ENCODE measurements around the gene PPARA.

Gene PPARA

DNA sequence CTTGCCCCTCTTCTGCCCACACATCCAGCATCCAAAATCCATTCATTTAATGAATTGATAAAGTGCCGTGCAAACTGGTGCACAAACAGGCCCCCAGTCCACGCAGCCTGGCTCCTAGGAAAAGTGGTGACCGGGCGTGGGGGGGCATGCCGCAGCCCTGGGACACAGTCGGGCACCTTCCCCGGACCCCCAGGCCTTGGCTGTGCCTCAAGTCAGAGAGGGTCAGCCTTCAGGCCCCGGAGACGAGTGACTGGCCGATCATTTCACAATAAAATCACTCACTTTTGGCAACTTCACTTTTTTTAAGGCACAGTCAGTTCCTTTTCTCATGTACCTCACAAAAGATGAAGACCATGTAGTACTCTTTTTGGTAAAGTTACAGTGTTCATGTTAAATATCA, 91.8 kb downstream of the PPARA start:
- Histone ChIP-seq H3K36me3 (ENCODE audit: control insufficient read depth, insufficient read depth, low read length) (peaks cover 3% of the 10 kb centered on the region), H3K27me3 (replicated peaks; ENCODE audit: control insufficient read depth, insufficient read depth, low read length) (no peaks in the 10 kb centered on the region), H3K4me3 (replicated peaks; ENCODE audit: low read depth, low read length) (no peak overlapping the region)
- TF ChIP-seq, protein P1, sequence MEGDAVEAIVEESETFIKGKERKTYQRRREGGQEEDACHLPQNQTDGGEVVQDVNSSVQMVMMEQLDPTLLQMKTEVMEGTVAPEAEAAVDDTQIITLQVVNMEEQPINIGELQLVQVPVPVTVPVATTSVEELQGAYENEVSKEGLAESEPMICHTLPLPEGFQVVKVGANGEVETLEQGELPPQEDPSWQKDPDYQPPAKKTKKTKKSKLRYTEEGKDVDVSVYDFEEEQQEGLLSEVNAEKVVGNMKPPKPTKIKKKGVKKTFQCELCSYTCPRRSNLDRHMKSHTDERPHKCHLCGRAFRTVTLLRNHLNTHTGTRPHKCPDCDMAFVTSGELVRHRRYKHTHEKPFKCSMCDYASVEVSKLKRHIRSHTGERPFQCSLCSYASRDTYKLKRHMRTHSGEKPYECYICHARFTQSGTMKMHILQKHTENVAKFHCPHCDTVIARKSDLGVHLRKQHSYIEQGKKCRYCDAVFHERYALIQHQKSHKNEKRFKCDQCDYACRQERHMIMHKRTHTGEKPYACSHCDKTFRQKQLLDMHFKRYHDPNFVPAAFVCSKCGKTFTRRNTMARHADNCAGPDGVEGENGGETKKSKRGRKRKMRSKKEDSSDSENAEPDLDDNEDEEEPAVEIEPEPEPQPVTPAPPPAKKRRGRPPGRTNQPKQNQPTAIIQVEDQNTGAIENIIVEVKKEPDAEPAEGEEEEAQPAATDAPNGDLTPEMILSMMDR (IDR thresholded peaks at IDR 0.05; ENCODE audit: insufficient read depth, low read length, poor library complexity, severe bottlenecking), result no peak
- no peak for DNase-seq (ENCODE audit: extremely low read depth, insufficient read length)

DNA sequence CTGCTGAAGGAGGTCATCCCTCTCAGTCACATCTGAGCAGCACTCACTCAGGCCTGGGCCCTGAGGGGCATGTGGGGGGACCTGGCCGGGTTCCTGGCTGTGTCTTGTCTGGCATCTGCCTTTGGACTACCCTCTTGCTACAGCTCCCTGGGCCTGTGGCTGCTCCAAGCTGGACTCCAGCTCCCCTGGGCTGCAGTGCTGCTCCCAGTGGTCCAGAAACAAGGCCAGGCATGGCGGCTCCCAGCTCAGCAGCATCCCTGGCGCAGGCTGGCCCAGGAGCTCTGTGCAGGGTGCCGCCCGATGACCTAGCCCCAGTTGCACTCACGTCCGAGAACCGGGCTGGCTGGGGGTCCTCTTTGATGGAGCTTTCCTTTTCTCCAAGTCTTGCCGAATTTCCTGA, 94.4 kb downstream of the PPARA start:
- peaks cover 3% of the 10 kb centered on the region for H3K36me3 ChIP-seq (ENCODE audit: control insufficient read depth, insufficient read depth, low read length)
- H3K4me3 ChIP-seq (replicated peaks; ENCODE audit: low read depth, low read length), result no peak overlapping the region
- DNase-seq (ENCODE audit: extremely low read depth, insufficient read length), result no peak
- TF ChIP-seq, protein P1 (IDR thresholded peaks at IDR 0.05; ENCODE audit: insufficient read depth, low read length, poor library complexity, severe bottlenecking), result no peak
- no peaks in the 10 kb centered on the region for H3K27me3 ChIP-seq (replicated peaks; ENCODE audit: control insufficient read depth, insufficient read depth, low read length)

DNA sequence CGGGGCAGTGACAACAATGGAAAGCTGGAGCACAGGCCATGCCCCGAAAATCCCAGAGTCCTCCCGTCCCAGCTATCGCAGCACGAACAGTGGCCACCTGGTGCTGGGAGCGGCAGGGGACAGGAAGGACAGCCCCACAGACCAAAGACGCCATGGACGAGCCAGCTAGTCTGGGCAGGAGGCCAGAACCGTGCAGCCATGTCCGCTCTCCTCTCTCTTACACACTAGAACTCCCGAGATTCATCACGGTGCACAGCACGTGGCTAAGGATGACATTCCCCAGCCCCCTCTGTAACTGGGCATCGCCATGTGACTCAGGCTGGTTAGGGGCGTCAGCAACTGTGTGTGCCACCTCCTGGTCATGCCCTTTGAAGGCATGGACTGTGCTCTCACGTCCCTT, 95.2 kb downstream of the PPARA start:
- peaks cover 3% of the 10 kb centered on the region for H3K36me3 ChIP-seq (ENCODE audit: control insufficient read depth, insufficient read depth, low read length)
- DNase-seq (ENCODE audit: extremely low read depth, insufficient read length), result no peak
- TF ChIP-seq, protein P1 (IDR thresholded peaks at IDR 0.05; ENCODE audit: insufficient read depth, low read length, poor library complexity, severe bottlenecking), result no peak
- no peak overlapping the region for H3K4me3 ChIP-seq (replicated peaks; ENCODE audit: low read depth, low read length)
- H3K27me3 ChIP-seq (replicated peaks; ENCODE audit: control insufficient read depth, insufficient read depth, low read length), result no peaks in the 10 kb centered on the region

DNA sequence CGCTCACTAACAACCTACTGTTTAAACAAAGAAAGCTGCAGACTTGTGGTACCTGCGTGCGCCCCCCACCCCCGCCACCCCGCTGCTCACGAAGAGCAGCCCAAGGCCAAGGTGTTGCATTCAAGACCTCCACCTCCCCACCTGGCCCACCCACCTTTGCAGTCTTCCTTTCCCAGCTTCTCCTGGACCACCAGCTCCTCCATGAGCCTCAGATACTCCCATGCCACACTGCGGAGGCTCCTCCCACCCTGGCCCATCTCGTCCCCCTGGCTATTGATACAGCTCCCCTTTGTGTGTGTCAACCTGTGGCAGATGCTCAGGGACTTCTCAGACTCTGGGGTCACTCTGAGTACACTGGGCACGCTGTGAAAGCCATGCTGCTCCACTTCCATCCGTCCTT, 95.9 kb downstream of the PPARA start:
- Histone ChIP-seq H3K4me3 (replicated peaks; ENCODE audit: low read depth, low read length) (no peak overlapping the region), H3K27me3 (replicated peaks; ENCODE audit: control insufficient read depth, insufficient read depth, low read length) (no peaks in the 10 kb centered on the region), H3K36me3 (ENCODE audit: control insufficient read depth, insufficient read depth, low read length) (peaks cover 3% of the 10 kb centered on the region)
- no peak for DNase-seq (ENCODE audit: extremely low read depth, insufficient read length)
- TF ChIP-seq, protein P1 (IDR thresholded peaks at IDR 0.05; ENCODE audit: insufficient read depth, low read length, poor library complexity, severe bottlenecking), result no peak

DNA sequence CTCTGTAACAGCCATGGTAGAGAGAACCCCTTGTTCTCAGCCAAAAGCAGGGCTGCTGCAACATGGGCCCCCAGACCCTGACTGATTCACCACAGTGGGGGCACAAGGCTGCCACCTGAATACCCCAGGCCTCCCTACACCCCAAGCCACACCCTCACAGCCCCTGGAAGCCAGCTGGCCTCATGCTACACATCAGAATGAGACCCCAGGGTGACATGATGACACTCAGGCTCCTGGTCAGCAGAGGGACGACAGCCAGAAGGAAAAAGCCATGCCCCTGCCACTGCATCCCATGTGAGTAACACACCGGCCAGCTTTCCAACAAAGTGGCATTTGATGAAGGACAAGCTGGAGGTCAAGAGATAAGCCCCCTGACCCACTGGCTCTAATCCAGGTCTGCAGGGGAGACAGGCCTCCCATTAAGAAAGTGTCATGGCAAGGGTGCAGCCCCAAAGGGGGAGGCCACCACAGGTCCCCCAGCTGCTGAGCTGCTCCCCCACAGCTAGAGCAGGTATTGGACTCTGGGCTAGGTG, 97.2 kb downstream of the PPARA start:
- Histone ChIP-seq H3K4me3 (replicated peaks; ENCODE audit: low read depth, low read length) (no peak overlapping the region), H3K36me3 (ENCODE audit: control insufficient read depth, insufficient read depth, low read length) (peaks cover 3% of the 10 kb centered on the region), H3K27me3 (replicated peaks; ENCODE audit: control insufficient read depth, insufficient read depth, low read length) (no peaks in the 10 kb centered on the region)
- TF ChIP-seq, protein P1 (IDR thresholded peaks at IDR 0.05; ENCODE audit: insufficient read depth, low read length, poor library complexity, severe bottlenecking), result no peak
- no peak for DNase-seq (ENCODE audit: extremely low read depth, insufficient read length)
